ENCODE data around the gene FOSL2. TPM values are rescaled to one million over a fixed set of nuclear protein-coding genes. Genes with fewer than 3 reads are reported as not detected.

Gene FOSL2
- polyA plus RNA-seq, 1 donor (not counting 4 experiments of a cell fraction or from before 2014, with no cell fraction given) = 24.1 TPM

DNA sequence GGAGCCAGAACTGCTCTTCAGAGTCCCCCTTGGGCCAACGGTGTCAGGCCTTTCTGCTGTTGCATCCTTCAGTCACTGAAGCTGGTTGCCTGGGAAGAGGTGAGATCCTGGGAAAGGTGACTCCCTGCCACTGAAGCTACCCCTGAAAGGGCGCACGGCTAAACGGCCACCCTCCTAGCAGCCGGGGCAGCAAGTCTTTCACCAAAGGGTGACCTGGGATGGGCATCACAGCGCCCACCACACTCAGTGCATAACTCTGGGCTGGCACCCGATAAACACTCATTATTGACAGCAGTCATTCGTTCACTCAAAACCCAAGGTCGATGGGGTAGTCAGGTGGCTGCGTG is 26.5 kb upstream of the FOSL2 start:
- no peak overlapping the region for H2AFZ ChIP-seq (ENCODE audit: control insufficient read depth, low read length)
- H3K4me3 ChIP-seq (ENCODE audit: control insufficient read depth in 2 of 3, extremely low read depth in 1 of 3, insufficient read depth in 2 of 3, low read depth in 1 of 3, low read length in 3 of 3) = no peak overlapping the region
- H3K4me1 ChIP-seq (ENCODE audit: control insufficient read depth, extremely low read depth, insufficient read depth, low read length) = peaks cover 4% of the 10 kb centered on the region
- no peaks in the 10 kb centered on the region for H3K9me3 ChIP-seq (ENCODE audit: control insufficient read depth, low read depth, low read length)
- no peaks in the 10 kb centered on the region for H3K79me2 ChIP-seq (ENCODE audit: control insufficient read depth, insufficient read depth, low read length)
- no peak overlapping the region for H3K27ac ChIP-seq (ENCODE audit: control insufficient read depth, insufficient read depth, low read length)
- no peak overlapping the region for H3K4me2 ChIP-seq (ENCODE audit: control insufficient read depth, extremely low read depth, insufficient read depth, low read depth, low read length)
- TF ChIP-seq EZH2 (IDR thresholded peaks at IDR 0.05; ENCODE audit: low read length) = no peak
- TF ChIP-seq, protein P1, sequence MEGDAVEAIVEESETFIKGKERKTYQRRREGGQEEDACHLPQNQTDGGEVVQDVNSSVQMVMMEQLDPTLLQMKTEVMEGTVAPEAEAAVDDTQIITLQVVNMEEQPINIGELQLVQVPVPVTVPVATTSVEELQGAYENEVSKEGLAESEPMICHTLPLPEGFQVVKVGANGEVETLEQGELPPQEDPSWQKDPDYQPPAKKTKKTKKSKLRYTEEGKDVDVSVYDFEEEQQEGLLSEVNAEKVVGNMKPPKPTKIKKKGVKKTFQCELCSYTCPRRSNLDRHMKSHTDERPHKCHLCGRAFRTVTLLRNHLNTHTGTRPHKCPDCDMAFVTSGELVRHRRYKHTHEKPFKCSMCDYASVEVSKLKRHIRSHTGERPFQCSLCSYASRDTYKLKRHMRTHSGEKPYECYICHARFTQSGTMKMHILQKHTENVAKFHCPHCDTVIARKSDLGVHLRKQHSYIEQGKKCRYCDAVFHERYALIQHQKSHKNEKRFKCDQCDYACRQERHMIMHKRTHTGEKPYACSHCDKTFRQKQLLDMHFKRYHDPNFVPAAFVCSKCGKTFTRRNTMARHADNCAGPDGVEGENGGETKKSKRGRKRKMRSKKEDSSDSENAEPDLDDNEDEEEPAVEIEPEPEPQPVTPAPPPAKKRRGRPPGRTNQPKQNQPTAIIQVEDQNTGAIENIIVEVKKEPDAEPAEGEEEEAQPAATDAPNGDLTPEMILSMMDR (optimal IDR thresholded peaks at IDR 0.05 in 1 of 3, IDR thresholded peaks at IDR 0.05 in 1 of 3, conservative IDR thresholded peaks at IDR 0.05 in 1 of 3; ENCODE audit: extremely low read depth in 1 of 3, insufficient read depth in 2 of 3, low read length in 3 of 3) = no peak
- no peaks in the 10 kb centered on the region for H3K9me1 ChIP-seq (ENCODE audit: control insufficient read depth, extremely low read depth, insufficient read depth, low read length)
- H3K9ac ChIP-seq (ENCODE audit: control insufficient read depth, extremely low read depth, insufficient read depth, low read length) = no peak overlapping the region
- DNase-seq (ENCODE audit: low read depth, low spot score) (no peak), FAIRE-seq (no peak)
- dilution Hi-C loops (cut with MboI; ENCODE audit: extremely low pct_ligation_motif_present, low sequenced_read_pairs) = no loop called here
- H4K20me1 ChIP-seq (ENCODE audit: control insufficient read depth, extremely low read depth, insufficient read depth, low read length) = no peaks in the 10 kb centered on the region
- no peaks in the 10 kb centered on the region for H3K36me3 ChIP-seq (ENCODE audit: control insufficient read depth in 2 of 2, extremely low read depth in 1 of 2, insufficient read depth in 2 of 2, low read length in 2 of 2)
- H3K27me3 ChIP-seq (ENCODE audit: control insufficient read depth, extremely low read depth, insufficient read depth, low read length) = no peaks in the 10 kb centered on the region

DNA sequence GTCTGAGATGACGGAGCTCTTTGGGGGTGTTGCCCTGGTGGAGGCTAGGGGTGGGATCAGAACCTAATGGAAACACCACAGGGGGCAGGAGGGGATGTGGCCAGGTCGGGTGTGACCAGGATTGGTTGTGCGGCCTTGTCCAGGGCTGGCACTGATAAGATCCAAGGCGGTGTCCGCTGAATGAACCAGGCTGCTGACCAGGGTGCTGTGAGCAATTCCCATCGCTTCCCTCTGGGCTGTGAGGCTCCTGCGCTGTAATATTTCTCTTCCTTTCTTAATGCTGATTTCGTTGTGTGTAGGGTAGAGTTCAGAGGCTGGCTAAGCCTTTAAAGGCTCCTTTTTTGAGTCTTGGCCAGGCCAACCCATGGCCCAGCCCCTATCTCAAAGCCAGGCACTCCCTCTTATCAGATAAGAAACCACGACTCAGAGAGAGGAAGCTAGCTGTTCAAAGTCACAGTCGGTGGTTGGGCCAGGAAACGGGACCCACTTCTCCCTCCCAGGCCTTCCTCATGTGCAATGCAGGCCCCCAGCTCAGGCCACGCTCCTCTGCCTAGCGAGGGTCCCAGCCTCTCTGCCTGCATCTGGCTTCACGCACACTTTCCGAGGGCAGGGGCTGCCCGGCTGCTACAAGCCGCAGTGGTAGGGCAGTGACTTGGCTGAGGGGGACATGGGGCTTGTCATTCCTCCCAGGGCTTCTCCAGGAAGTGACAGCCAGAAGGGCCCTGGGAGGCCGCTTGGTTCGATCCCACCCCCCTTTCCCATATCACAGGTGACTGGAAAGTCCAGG is 26.0 kb upstream of the FOSL2 start:
- Histone ChIP-seq H4K20me1 (ENCODE audit: control insufficient read depth, extremely low read depth, insufficient read depth, low read length) (no peaks in the 10 kb centered on the region), H3K4me1 (ENCODE audit: control insufficient read depth, extremely low read depth, insufficient read depth, low read length) (peaks cover 4% of the 10 kb centered on the region), H3K9ac (ENCODE audit: control insufficient read depth, extremely low read depth, insufficient read depth, low read length) (no peak overlapping the region), H3K79me2 (ENCODE audit: control insufficient read depth, insufficient read depth, low read length) (no peaks in the 10 kb centered on the region), H3K36me3 (ENCODE audit: control insufficient read depth in 2 of 2, extremely low read depth in 1 of 2, insufficient read depth in 2 of 2, low read length in 2 of 2) (no peaks in the 10 kb centered on the region), H3K9me3 (ENCODE audit: control insufficient read depth, low read depth, low read length) (no peaks in the 10 kb centered on the region), H3K27me3 (ENCODE audit: control insufficient read depth, extremely low read depth, insufficient read depth, low read length) (no peaks in the 10 kb centered on the region), H3K4me3 (ENCODE audit: control insufficient read depth in 2 of 3, extremely low read depth in 1 of 3, insufficient read depth in 2 of 3, low read depth in 1 of 3, low read length in 3 of 3) (no peak overlapping the region), H3K27ac (ENCODE audit: control insufficient read depth, insufficient read depth, low read length) (no peak overlapping the region), H3K9me1 (ENCODE audit: control insufficient read depth, extremely low read depth, insufficient read depth, low read length) (no peaks in the 10 kb centered on the region), H2AFZ (ENCODE audit: control insufficient read depth, low read length) (no peak overlapping the region), H3K4me2 (ENCODE audit: control insufficient read depth, extremely low read depth, insufficient read depth, low read depth, low read length) (no peak overlapping the region)
- no peak for TF ChIP-seq EZH2 (IDR thresholded peaks at IDR 0.05; ENCODE audit: low read length)
- TF ChIP-seq, protein P1 (optimal IDR thresholded peaks at IDR 0.05 in 1 of 3, IDR thresholded peaks at IDR 0.05 in 1 of 3, conservative IDR thresholded peaks at IDR 0.05 in 1 of 3; ENCODE audit: extremely low read depth in 1 of 3, insufficient read depth in 2 of 3, low read length in 3 of 3) = no peak
- DNase-seq (ENCODE audit: low read depth, low spot score) (no peak), FAIRE-seq (no peak)
- dilution Hi-C loops (cut with MboI; ENCODE audit: extremely low pct_ligation_motif_present, low sequenced_read_pairs) = no loop called here
